Adrenal gland (tissue), 12 donors: ENCODE measurements around the gene GAS2L2. TPM values are rescaled to one million over a fixed set of nuclear protein-coding genes. Genes with fewer than 3 reads are reported as not detected.

Experiments
- DNase-seq, 7 donors: peaks; one replicate each; pipeline ENCODE4 v3.0.0-alpha.2; 2019 to 2020
- H3K27ac ChIP-seq, 5 donors: fragments of 200-600 bp; sonication (generic) in 4 of 5; 1 replicate in 3 of 5; 2 replicates in 2 of 5; pipeline versions ENCODE4 v1.5.1 to v1.8.0; 2016 to 2020; ENCODE audit warnings: mild to moderate bottlenecking in 1 of 5
- H3K27me3 ChIP-seq: fragments of 200-600 bp; 2 replicates; pipeline ENCODE4 v1.8.0; 2021
- H3K36me3 ChIP-seq, 2 donors: fragments of 200-600 bp; replicated peaks in 1 of 2; 1 replicate in 1 of 2; 2 replicates in 1 of 2; pipeline versions ENCODE4 v1.5.1 to v1.8.0; 2018 to 2022
- H3K4me1 ChIP-seq, 2 donors: fragments of 200-600 bp; replicated peaks in 1 of 2; 1 replicate in 1 of 2; 2 replicates in 1 of 2; pipeline versions ENCODE4 v1.5.1 to v1.8.0; 2018 to 2021
- H3K4me3 ChIP-seq, 4 donors: fragments of 200-600 bp; sonication (generic) in 3 of 4; one replicate each; pipeline ENCODE4 v1.5.1; 2016 to 2018
- H3K9me3 ChIP-seq, 3 donors: fragments of 200-600 bp; sonication (generic) in 1 of 3; replicated peaks in 1 of 3; 1 replicate in 2 of 3; 2 replicates in 1 of 3; pipeline versions ENCODE4 v1.5.1 to v1.8.0; 2016 to 2021
- CTCF ChIP-seq, 6 experiments: fragments of 450-650 bp in 4 of 6; fragments of 200-600 bp in 2 of 6; sonication (generic) in 1 of 6; IDR thresholded peaks; 1 replicate in 5 of 6; 2 replicates in 1 of 6; pipeline versions ENCODE4 v1.5.1 to v1.8.0; 2016 to 2021; ENCODE audit warnings: antibody characterized with exemption in 6 of 6, mild to moderate bottlenecking in 2 of 6, moderate library complexity in 1 of 6
- POLR2A ChIP-seq, 2 donors: fragments of 450-650 bp; IDR thresholded peaks; one replicate each; pipeline ENCODE4 v1.6.1; 2017; ENCODE audit warnings: antibody characterized with exemption in 2 of 2, mild to moderate bottlenecking in 2 of 2, moderate library complexity in 1 of 2
- WGBS, 4 donors: extraction: QIAGEN DNeasy Blood & Tissue Kit in 2 of 4; methylation state at CpG; one replicate each; pipeline versions ENCODE4 v1.1.5 to v1.1.7; 2013 to 2017; 5-methylcytosine and 5-hydroxymethylcytosine counted together
- intact Hi-C, 2 donors: fragments of 100-400 bp; cut with DNase I; formaldehyde crosslinking; loops; one replicate each; pipeline versions ENCODE4 v1.14.1 to v1.15.0; 2022 to 2023
- polyA plus RNA-seq, 3 donors: library from polyadenylated mRNA; stranded (reverse); fragments of 200-250 nt in 2 of 3; fragments of 350-450 nt in 1 of 3; fragmentation: Illumina TruSeq in 1 of 3; extraction: RNeasy Lipid Tissue Mini Kit (QIAGEN cat#74804) in 1 of 3; gene quantifications; one replicate each; pipeline ENCODE4 v1.2.3, GENCODE V29; 2013 to 2014
- total RNA-seq, 9 donors: library from RNA; depleted of rRNA in 4 of 9; stranded (reverse); fragments of >200 nt in 4 of 9; fragments of 120-200 nt in 1 of 9; fragmentation: NEBNext Ultra II Directional in 1 of 9; extraction: Animal tissue kit (Norgen Biotek cat#: 25700) in 1 of 9; gene quantifications; one replicate each; pipeline versions ENCODE4 v1.1.0 to v1.2.4, GENCODE V29; 2013 to 2023
- donor health status: healthy with polysubstance abuse.
- donor health status: Bipolar disorder and iron deficiency.
- donor health status: DM: yes; HTN: yes; CAD: no.
- donor health status: DM: no; HTN: no; CAD: no.
- donor health status: DM: no; HTN: no; CAD: no.
- donor health status: DM: yes; HTN: yes; CAD: no.

The GAS2L2 gene
- total and polyA plus RNA-seq, 12 donors, result 0.06 to 0.22 (median 0.08) TPM; not detected in 7

GRCh38 chr17:35742496-35742895 lies 10.5 kb downstream of the GAS2L2 start:
- DNase-seq, result no peak
- TF ChIP-seq CTCF (IDR thresholded peaks at IDR 0.05), result no peak
- TF ChIP-seq POLR2A (IDR thresholded peaks at IDR 0.05), result no peak
- Histone ChIP-seq H3K4me3 (no peak overlapping the region), H3K27ac (no peak overlapping the region), H3K9me3 (no peaks in the 10 kb centered on the region), H3K27me3 (peaks cover 26% of the 10 kb centered on the region), H3K36me3 (no peaks in the 10 kb centered on the region), H3K4me1 (peaks cover 0 to 8% of the 10 kb centered on the region in 2 donors)
- intact Hi-C loops, result loop anchor here in 1 of 2 donors (10.0 kb wide), 1 partner anchor 578 kb away; no protein-coding TSS in a partner anchor
- 69 to 74% (median 71%) methylated on average over 5 to 7 of the region's 7 CpGs for WGBS, 4 donors

GRCh38 chr17:35740997-35741931 lies 11.8 kb downstream of the GAS2L2 start:
- H3K27ac ChIP-seq, result no peak overlapping the region
- peaks cover 21% of the 10 kb centered on the region for H3K27me3 ChIP-seq

GRCh38 chr17:35740216-35740615 lies 12.8 kb downstream of the GAS2L2 start:
- intact Hi-C loops, result loop anchor here in 1 of 2 donors (10.0 kb wide), 1 partner anchor 575 kb away; no protein-coding TSS in a partner anchor
- no peaks in the 10 kb centered on the region for H3K9me3 ChIP-seq
- TF ChIP-seq POLR2A (IDR thresholded peaks at IDR 0.05) (no peak), CTCF (IDR thresholded peaks at IDR 0.05) (no peak)
- DNase-seq, result no peak
- H3K27ac ChIP-seq, result no peak overlapping the region
- H3K4me3 ChIP-seq, result no peak overlapping the region
- H3K27me3 ChIP-seq, result peaks cover 21% of the 10 kb centered on the region
- H3K36me3 ChIP-seq, result no peaks in the 10 kb centered on the region
- H3K4me1 ChIP-seq, result peaks cover 0 to 8% of the 10 kb centered on the region in 2 donors
- WGBS, 4 donors, result 69 to 92% (median 88%) methylated on average over 2 to 7 of the region's 7 CpGs

More at GRCh38 chr17:35740997-35741931, 11.8 kb downstream of the GAS2L2 start:
- Histone ChIP-seq H3K4me1 (peaks cover 0 to 8% of the 10 kb centered on the region in 2 donors), H3K9me3 (no peaks in the 10 kb centered on the region), H3K4me3 (peak overlapping the region in 1 of 4 donors; percentile 39), H3K36me3 (no peaks in the 10 kb centered on the region)
- WGBS, 4 donors, result 14 to 36% (median 25%) methylated on average over 5 to 73 of the region's 73 CpGs
- TF ChIP-seq POLR2A (IDR thresholded peaks at IDR 0.05) (no peak), CTCF (IDR thresholded peaks at IDR 0.05) (no peak)
- intact Hi-C loops, result loop anchor here in 1 of 2 donors (10.0 kb wide), 1 partner anchor 576 kb away; no protein-coding TSS in a partner anchor
- no peak for DNase-seq

GRCh38 chr17:35738519-35739133 lies 14.4 kb downstream of the GAS2L2 start:
- no peaks in the 10 kb centered on the region for H3K9me3 ChIP-seq
- 84 to 93% (median 87%) methylated on average over 5 of the region's 5 CpGs for WGBS, 4 donors
- no peak for DNase-seq
- H3K36me3 ChIP-seq, result no peaks in the 10 kb centered on the region
- TF ChIP-seq POLR2A (IDR thresholded peaks at IDR 0.05) (no peak), CTCF (IDR thresholded peaks at IDR 0.05) (no peak)
- no peak overlapping the region for H3K27ac ChIP-seq
- H3K27me3 ChIP-seq, result peaks cover 21% of the 10 kb centered on the region
- intact Hi-C loops, result no loop called here
- H3K4me3 ChIP-seq, result no peak overlapping the region
- H3K4me1 ChIP-seq, result peaks cover 0 to 8% of the 10 kb centered on the region in 2 donors
